NCI-H1694 (cell line): Measurements from ENCODE around the gene CPT1B.
"Not testable (repeated sequence)": the region's sequence is repeated elsewhere in the genome, so short reads cannot be mapped to it uniquely, and the experiment has no call there.

Source experiments
- DNase-seq: peaks from one replicate; lab custom pipeline; 2025; lab: John Stamatoyannopoulos, UW

The CPT1B gene

DNA sequence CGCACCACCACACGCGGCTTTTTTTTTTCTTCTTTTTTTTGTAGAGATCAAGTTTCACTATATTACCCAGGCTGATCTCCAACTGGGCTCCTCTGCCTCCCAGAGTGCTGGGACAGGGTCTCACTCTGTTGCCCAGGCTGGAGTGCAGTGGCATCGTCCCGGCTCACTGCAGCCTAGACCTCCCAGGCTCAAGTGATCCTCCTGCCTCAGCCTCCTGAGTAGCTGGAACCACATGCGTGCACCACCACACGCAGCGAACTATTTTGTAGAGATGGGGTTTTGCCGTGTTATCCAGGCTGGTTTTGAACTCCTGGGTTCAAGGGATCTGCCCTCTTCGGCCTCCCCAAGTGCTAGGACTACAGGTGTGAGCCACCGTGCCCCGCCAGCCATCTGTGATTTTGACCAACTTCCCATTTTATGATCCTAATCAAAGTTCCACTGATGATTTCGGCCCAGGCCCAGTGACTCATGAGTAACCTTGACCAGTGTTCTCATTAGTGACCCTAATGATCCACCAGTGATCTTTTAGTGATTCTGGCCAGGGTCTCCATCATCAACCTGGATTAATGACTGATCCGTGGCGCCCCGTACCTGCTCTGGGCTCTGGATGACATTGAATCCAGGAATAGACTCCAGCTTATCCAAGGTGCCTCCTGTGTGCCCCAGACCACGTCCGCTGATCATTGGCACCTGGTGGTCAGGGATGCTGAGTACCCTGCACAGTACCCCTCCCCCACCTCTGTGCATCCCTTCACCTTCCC lies 50.1 kb downstream of the CPT1B start:
- no peak for DNase-seq

DNA sequence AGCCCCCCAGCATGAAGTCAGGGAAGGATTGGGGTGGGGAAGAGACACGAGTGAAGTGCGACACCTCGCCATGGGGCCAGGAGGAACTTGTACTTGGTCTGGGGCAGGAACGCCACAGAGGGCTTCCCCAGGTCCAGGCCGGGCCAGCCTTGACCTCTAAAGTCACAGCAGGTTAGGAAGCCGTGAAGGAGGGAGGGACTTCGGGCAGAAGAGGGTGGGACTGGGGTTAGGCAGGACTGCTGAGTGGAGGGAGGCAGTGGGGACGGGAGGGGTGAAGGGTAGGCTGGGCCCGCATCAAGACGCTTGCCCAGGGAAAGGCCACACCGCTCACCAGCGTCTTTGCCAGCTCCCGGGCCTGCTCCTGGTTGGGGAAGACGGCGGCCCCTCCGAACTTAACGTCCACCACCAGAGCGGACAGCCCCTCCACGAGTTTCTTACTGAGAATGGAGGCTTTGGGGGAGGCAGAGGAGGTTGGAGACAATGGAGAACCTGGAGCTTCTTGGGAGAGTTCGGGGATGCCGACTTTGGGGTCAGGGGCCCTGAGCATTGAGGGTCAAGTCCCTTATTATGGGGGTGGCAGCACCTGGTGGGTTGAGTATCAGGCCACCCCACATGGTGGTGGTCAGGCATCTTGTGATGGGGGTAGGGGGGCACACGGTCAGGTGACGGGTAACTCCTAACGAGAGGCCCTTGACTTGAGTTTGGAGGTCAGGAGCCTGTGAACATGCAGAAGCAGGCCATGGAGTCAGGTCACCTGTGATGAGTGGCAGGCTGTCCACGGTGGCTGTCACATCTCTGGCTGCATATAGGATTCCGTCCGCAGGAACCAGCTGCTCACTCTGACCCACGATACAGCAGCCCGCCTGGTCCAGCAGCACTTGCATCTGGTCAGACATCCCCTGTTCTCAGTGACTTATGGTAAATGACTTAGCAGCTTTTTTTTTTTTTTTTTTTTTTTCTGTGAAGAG lies 51.1 kb downstream of the CPT1B start:
- no peak for DNase-seq

DNA sequence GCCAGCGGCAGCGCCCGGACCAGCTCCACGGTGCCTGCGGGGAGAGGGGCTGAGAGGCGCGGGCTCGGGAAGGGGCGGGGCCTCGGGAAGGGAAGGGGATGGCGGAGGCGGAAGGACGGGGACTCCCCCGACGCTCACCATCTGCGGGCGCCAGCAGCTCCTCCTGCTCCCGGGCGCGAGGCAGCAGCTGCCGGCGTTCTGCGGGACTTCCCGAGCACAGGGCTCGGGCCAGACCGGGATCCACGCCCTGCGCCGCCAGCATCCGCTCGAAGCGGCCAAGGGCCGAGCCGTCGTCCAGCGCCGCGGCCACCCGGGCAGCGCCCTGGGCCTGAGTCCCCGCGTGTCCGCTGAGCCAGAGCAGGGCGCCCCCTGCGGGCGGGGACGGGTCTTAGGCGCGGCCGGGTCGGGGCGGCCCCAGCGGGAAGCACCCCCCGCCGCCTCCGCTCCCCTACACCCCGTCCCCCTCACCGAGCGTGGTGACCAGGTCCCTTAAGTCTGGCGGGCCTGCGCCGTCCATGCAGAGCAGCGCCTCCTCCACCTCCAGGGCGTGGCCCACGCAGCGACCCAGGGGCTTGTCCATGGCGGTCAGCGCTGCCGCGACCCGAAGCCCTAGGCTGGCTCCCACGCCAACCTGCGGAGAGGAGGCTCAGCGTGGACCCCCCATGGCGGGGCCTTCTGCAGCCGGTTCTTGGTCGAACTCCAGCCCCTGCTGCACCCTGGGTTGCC lies 52.0 kb downstream of the CPT1B start:
- peak; percentile 74 for DNase-seq

DNA sequence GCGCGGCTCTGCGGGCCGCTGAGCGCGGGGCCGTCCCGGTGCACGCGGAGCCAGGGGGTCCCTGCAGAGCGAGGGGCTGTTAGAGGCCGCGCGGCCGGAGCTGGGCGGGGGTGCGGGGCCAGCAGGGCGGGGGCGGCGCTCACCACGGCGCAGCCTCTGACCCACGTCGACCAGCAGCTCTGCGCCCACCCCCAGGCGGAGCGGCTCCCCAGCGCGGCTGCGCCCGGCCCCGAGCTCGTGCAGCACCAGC lies 52.4 kb downstream of the CPT1B start:
- DNase-seq = no peak

DNA sequence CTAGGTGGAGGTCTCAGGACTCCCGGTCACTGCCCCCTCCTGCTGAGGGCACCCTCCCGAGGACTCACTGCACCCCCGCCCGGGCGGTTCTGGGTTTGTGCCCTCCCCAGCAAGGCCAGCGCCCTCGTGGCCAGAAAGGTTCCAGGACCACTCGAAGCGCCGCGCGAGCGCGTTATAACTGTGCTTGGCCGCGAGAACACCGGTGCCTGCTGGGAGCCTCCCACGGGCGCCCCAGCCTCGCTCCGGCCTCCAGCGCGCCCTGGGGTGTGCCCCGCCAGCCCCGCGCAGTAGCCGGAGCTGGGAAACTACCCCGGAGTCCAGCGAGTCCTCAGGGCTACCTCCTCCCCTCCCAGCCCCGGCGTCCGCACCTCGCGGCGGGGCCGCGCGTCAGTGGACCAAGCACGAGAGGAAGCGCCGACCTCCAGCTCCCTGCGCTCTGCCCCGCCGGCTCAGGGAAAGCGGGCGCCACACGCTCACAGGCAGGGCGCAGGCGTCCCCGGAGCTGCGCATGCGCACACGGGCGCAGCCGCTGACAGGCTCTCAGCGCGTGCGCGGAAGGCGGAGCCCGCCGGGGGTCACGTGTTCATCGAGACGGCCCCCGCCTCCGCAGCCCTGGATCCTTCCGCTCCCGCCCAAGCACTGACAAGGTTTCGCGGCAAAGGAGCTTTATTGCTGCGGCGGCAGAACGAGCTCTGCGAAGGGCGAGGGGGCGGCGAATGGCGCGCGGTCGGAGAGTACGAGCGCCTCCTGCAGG lies 52.9 kb downstream of the CPT1B start, which contains the start of gene SCO2:
Gene SCO2 (minus strand): TSS at position 495 of the 754 bp plus-strand sequence. CDS start 1,187 bp downstream, outside the sequence.
- peak; percentile 93 for DNase-seq

DNA sequence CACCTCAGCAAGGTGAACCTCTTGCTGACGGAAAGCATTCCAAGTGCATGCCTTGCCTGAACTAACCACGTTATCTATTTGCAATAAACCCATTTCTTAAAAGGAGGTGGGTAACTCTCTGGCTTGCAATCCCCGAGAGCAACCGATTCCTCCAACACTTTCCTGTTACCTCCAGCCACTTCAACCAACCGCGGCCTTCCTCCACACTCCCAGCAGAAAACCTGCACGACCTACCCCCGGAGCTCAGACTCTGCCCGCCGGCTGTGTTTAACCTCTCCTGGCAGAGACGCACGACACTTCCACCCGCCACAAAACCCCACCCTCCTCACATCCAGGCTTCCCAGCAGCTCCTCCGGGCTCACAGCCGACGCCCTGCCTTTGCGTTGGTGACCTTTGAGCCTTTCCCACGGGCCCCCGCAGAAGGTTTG lies 53.5 kb downstream of the CPT1B start:
- no peak for DNase-seq

DNA sequence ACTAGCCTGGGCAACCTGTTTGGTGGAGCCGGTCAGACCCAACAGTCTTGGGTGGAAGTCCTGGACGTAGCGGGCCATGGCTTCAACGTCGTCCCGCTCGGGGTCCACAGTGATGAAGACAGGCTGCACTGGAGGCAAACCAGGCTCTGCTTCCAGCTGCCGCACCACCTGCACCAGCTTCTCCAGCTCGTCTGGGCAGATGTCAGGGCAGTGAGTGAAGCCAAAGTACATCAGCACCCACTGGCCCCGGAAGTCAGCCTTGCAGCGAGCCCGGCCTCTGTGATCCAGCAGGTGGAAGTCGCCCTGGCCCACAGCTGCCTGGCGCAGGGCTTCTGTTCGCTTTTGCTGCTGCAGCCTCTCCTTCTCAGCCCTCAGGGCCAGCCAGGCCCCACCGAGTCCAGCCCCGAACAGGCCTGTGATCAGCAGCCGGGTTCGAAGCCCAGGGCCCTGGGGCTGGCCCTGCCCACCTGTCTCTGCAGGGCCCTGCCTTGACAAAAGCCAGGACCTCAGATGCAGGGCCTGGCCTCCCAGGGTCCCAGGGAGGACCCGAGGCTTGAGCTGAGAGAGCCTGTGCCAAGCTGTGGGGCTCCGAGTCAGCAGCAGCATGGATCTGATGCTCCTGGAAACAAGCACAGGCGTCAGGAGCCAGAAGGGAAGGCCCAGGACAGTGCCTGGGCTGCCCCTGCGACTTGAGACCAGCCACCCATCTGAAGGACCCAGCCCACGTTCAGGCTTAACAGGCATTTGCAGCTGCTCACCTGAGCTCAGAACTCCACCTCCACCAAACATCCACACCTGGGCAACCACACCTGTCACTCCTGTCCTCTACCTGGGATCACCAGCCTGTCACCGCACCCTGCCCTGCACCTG lies 54.2 kb downstream of the CPT1B start:
- no peak for DNase-seq

DNA sequence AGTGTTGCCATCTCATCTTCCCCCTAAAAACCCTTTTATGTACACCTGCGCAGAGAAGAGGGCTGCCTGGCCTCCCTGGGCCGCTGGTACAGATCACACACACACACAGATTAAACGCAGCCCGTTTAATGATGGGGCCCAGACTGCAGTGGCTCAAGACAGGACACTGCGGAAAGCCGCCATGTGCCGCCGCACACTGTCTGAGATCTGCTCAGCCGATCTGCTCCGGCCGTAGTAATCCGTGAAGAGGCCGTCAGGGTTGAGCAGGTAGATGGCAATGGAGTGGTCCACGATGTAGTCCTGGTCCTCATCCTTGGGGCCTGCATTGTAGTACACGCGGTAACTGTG lies 54.8 kb downstream of the CPT1B start:
- no peak for DNase-seq

DNA sequence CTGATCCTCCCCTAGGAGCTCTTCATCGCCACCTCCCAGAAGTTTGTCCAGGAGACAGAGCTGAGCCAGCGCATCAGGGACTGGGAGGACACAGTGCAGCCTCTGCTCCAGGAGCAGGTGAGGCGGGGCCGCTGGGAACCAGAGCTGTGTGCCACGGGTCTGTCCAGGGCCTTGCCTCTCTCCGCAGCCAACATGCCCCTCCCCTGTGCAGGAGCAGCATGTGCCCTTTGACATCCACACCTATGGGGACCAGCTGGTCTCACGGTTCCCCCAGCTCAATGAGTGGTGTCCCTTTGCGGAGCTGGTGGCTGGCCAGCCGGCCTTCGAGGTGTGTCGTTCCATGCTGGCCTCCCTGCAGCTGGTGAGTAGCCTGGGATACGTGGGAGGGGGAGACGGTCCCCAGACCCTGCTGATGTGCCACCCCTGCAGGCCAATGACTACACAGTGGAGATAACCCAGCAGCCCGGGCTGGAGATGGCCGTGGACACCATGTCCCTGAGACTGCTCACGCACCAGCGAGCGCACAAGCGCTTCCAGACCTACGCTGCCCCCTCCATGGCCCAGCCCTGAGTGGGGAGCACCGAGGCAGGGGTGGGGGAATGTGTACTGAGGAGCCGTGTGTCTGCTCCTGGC lies 55.3 kb downstream of the CPT1B start:
- DNase-seq = no peak

DNA sequence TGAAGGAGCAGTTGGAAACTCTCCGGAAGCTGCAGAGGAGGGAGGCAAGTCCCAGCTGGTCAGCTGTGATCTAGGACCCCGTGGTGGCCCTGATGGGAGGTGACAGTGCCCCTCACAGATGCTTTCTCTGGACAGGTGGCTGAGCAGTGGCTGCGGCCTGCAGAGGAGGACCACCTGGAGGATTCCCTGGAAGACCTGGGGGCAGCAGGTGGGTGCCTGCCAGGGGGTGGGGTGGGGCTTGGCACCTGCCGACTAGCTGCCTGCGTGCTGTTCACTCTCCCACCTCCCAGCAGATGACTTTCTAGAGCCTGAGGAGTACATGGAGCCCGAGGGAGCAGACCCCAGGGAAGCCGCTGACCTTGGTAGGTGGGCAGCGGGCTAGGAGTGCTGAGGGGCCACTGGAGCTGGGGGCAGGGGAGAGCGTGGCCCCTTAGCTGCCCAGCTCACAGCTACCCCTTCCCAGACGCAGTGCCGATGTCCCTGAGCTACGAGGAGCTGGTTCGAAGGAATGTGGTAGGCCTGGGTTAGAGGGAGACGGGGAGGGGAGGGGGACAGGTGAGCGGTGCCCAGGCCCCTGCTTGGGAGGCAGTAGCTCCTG lies 55.9 kb downstream of the CPT1B start:
- no peak for DNase-seq

DNA sequence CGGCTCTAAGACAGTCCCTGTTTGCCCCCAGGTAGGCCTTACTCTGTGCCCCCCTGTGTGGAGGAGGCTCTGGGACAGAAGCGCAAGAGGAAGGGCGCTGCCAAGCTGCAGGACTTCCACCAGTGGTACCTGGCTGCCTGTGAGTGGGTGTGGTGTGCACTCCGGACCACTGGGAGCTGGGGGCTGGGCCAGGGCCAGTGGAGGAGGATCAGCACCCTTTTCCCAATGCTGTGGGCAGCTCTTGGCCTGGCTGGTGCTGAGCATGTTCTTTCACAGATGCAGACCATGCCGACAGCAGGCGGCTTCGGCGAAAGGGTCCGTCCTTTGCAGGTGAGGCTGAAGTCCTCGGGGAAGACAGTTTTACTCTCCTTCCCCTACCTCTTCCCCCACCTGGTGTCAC lies 56.5 kb downstream of the CPT1B start:
- no peak for DNase-seq

DNA sequence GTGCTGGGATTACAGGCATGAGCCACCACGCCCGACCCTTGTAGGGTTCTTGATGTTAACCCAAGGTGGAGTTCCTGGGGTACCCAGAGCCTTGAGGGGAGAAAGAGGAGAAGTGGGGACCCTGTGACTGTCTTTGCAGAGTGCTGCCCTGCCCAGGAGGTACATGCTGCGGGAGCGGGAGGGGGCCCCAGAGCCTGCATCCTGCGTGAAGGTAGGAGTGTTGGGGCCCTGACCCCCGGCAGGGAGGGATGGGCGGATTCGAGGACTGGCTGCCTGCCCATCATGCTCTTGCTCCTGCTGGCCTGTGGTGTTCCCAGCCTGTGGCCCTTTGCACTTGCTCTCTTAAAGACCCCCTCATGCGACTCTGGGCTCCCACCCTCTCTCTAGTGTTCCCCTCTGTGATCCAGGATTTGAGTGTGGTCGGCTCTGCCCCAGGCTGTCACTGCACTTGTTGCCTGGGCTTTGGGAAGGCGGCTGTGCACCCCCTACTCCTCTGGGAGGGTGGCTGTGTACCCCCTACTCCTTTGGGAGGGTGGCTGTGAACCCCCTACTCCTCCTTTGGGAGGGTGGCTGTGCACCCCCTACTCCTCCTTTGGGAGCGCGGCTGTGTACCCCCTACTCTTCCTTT lies 57.3 kb downstream of the CPT1B start:
- DNase-seq = no peak

DNA sequence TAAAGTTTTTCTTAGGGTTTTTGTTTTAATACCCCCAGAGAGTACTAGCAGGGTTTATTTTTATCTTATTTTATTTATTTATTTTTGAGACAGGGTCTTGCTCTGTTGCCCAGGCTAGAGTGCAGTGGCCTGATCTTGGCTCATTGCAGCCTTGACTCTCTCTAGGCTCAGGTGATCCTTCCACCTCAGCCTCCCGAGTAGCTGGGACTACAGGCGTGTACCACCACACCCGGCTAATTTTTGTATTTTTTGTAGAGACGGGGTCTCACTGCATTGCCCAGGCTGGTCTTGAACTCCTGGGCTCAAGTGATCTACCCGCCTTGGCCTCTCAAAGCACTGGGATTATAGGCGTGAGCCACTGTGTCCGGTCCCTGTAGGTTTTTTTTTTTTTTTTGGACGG lies 58.0 kb downstream of the CPT1B start:
- not testable (repeated sequence) for DNase-seq

DNA sequence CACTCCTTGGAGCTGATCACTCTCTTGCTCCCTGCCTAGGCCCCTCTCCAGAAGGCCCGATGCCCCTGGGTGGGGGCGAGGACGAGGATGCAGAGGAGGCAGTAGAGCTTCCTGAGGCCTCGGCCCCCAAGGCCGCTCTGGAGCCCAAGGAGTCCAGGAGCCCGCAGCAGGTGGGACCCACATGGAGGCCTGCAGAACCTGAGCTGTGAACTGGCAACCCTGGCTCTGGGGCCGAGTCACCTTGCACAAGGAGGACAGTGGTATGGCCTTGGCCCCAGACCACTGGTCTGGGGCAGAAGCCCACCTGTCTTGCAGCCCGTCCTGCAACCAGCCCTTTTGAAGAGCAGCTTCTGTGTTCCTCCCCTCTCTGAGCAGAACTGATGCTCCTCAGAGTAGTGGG lies 59.1 kb downstream of the CPT1B start:
- DNase-seq = no peak
